RPMI8226 (cell line): Measurements from ENCODE around the gene KIF5B.
"Not testable (repeated sequence)": the region's sequence is repeated elsewhere in the genome, so short reads cannot be mapped to it uniquely, and the experiment has no call there.

Experiments used
- DNase-seq: peaks from one replicate; pipeline ENCODE4 v3.0.0-alpha.2; 2015

The KIF5B gene

DNA sequence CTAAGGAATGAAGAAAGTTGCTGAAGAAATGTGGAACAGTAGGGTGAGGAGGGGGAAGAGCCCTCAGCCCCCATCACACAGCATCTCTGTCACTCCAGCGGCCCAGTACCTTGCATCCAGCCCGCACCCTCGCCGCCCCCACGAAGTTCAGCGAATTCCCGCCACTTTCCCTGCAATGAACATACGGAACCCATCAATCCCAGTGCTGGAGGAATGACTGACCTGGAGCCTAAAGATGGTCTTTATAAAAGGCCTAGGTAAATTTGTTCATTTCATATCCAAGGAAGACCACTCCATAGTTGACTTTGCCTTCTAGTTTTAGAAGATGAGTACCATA is 779 bp upstream of the KIF5B start:
- no peak for DNase-seq

GRCh38 chr10:32055478-32056135 is 618 bp downstream of the KIF5B start:
- peak; percentile 55 for DNase-seq

- peak; percentile 2 for DNase-seq
Observed at GRCh38 chr10:32054094-32054493, 2.1 kb downstream of the KIF5B start.

GRCh38 chr10:32053392-32053791 is 2.8 kb downstream of the KIF5B start:
- DNase-seq = not testable (repeated sequence)

DNA sequence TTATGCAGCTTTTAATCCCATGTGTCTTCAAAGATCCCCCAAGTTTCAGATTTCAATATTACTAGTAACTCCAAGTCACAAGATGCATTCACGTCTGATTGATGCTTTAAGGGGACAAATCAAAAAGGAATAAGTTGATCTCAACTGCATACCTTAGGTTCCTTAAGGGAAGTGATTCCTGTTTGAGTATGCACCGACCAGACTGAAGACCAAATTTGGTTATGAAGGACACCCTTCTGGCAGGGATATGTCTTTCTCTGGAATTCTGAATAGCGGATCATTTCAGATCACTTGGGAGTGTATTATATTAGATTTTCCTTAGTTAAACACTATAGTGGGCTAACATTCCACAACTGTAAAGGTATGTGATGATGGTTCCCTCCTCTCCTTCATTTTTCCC is 4.3 kb downstream of the KIF5B start:
- no peak for DNase-seq

GRCh38 chr10:32050177-32050576 is 6.0 kb downstream of the KIF5B start:
- DNase-seq = no peak

DNA sequence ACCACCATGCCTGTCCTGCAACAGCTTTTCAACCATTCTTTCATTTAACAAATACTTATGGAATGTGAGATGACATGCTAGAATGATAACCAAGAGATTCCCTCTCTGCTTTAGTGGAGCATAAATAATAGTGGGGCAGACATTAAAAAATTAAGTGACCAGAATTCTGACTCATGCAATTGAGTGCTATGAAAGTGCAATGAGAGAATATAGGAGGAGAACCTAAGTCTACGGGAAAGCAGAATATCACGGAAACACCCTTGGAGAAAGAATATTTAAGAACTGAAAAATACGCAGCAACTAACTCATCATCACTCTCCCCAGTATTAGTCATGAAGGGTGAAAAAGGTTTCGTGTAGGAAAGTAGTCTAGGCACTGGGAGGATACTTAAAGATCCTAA is 7.1 kb downstream of the KIF5B start:
- no peak for DNase-seq

GRCh38 chr10:32048282-32048681 is 7.9 kb downstream of the KIF5B start:
- DNase-seq = no peak

DNA sequence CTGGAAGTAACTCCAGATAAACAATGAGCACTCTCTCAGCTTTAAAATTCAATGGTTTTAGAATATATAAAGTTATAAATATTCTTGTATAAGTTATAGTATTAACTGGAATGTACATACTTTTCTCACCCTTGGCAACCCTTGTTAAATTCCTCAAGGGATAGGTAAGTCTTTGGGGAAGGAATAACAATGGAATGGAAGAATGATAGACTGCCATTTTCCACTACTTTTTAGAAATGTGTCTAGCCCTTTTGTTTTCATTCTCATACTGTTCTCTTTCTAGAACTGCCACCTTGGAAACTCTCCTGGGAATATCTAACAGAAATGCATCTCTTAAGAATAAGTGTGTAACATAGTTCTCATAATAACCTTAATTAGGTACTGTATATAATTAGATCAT is 8.3 kb downstream of the KIF5B start:
- DNase-seq = no peak

DNA sequence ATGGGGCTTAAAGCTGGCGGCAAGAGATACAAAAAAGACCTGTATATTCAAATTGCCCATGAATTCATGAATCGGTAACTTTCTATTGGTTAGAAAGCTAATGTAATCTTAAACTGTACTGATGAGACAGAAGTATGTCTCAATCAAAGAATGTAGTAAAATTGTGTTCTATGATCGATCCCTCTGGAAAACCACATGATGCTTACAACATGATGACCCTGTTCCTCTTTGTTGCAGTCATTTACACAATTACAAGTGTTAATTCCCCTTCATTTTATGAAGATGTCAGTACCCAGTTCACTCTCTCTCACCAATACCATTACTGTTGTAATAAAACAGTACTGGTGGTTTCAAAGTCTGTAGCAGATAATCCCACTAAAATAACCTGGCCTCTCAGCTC is 10.1 kb downstream of the KIF5B start:
- no peak for DNase-seq

DNA sequence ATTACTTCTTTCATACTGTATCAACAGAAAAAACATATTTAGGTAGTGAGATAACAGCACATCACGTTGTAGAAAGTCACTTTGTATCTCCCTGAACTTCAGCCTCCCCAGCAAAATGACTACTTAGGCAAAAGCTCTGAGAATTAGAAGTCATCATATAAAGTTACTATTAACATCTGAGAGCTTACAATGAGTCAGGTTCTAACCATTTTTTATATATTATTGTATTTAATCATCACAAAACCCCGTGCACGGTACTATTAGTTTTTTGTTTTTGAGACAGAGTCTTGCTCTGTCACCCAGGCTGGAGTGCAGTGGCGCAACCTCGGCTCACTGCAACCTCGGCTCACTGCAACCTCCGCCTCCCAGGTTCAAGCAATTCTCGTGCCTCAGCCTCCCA is 13.5 kb downstream of the KIF5B start:
- DNase-seq = not testable (repeated sequence)

DNA sequence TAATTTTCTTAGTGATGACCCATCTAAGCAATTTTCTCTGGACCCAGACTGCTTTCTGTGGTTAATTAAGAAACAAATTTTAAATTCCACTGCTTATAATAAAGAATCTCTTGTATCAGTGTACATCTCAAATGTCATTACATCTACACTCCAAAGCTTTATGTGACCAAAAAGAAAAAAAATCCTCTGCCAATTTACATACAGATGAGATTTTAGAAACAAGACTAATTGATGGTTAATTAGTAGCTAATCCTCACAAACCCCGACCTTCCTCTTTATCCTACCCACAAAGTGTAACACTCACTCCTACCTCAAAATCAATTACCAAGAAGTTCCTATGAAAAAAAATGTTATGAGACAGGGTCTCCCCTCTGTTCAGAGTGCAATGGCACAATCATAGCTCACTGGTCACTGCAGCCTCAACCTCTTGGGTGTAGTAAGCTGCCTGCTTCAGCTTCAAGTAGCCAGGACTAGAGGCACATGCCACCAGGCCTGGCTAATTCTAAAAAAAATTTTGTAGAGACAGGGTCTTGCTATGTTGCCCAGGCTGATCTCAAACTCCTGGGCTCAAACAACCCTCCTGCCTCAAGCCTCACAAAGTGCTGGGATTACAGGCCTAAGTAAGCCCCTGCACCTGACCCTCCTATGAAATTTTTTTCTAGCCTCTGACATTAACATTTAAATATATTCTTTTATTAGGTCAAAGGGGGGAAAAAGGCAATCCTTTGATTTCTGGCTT is 14.8 kb downstream of the KIF5B start:
- no peak for DNase-seq

GRCh38 chr10:32039734-32040133 is 16.5 kb downstream of the KIF5B start:
- DNase-seq = no peak

DNA sequence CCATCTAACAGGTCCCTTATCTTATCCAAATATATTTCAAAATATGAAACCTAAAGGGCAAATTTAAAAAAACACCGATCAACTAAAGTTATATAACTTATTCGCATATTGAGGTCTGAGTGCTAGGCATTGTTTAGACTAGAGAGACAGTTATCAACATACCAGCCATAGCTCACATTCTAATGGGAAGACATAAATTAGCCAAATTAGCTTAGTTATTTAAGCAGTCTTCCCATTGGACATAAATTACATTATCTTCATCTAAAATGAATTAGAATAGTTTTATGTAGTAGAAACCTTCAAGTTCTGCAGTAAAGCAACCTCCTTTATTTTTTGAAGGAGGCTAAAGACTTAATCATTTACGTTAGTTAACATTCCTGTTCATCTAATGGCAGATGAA is 17.4 kb downstream of the KIF5B start:
- no peak for DNase-seq

DNA sequence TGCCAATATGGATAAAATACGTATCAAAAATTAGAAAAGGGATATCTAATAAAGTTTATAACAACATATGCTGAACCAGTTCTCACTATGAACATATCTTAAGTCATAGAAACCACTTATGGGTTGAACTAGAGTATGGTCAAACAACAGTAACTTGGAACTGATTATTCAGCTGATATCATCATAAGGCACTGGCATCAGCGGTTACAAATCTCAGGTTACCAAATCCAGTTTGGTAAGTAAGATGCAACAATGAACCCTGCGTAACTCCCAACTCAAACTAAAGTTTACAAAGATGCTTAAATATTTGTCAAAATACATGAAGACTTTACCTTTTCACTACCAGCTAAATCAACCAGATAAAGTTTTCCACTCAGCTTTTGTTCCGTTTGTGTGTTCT is 19.3 kb downstream of the KIF5B start:
- no peak for DNase-seq

DNA sequence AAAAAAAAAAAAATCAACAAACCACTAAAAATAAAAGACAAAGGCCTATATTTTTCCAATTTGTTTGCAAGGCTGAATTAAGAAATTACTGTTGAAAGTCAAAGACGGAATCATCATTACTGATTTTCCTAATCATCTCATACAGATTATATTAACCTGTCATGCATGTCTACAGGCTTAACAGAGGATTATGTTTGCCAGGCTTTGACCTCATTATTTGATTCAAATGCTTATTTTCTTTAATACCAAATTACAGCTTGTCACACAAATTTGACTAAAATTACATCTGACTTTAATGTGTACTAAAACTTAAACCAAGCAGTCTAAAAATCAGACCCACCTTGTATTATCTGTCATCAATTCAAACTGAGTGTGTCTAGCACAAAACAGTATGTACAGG is 21.2 kb downstream of the KIF5B start:
- DNase-seq = no peak

DNA sequence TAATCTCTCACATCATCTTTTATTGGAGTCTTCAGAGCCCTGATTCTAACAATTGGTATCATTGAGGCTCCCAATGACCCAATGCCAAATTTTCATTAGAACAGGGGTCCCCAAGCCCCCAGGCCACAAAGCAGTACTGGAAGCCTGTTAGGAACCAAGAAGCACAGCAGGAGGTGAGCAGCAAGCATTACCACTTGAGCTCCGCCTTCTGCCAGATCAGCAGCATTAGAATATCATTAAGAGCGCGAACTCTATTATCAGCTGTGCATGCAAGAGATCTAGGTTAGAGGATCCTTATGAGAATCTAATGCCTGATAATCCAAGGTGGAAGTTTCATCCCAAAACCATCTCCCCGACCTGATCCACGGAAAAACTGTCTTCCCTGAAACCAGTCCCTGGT is 23.1 kb downstream of the KIF5B start:
- DNase-seq = no peak

DNA sequence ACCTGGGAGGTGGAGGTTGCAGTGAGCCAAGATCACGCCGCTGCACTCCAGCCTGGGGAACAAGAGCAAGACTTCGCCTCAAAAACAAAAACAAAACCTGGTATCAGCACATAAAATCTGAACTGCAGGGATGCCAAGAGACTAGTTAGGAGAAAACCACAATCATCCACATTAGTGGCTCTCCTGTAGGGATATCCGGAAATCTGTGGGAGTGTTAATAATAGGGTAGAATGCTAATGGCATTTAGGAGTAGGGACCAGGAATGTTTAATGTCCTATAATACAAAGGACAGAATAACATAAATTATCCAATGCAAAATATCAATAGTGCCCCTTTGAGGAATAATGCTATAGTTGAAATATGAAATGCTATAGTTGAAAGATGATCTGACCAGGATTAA is 24.3 kb downstream of the KIF5B start:
- DNase-seq = no peak

- no peak for DNase-seq
Observed at GRCh38 chr10:32031424-32031823, 24.8 kb downstream of the KIF5B start.

DNA sequence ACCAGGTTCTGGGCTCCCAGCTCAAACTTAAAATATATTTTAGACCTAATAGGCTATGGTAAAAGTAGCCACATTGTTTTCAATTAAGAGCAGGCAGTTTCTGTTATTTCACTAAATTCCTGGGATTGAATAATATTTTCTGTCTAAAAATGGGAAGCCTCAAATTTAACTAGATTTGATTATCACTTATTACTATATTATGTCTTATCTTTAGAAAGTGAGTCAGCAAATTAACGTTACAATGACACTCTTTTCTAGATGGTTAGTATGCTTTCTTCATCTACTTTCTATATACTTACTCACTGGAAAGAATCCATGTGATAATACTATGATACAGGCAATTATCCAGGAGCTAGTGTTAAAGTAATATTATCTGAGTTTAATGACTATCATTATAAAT is 27.5 kb downstream of the KIF5B start:
- DNase-seq = no peak

GRCh38 chr10:32023264-32023663 is 33.0 kb downstream of the KIF5B start:
- no peak for DNase-seq

DNA sequence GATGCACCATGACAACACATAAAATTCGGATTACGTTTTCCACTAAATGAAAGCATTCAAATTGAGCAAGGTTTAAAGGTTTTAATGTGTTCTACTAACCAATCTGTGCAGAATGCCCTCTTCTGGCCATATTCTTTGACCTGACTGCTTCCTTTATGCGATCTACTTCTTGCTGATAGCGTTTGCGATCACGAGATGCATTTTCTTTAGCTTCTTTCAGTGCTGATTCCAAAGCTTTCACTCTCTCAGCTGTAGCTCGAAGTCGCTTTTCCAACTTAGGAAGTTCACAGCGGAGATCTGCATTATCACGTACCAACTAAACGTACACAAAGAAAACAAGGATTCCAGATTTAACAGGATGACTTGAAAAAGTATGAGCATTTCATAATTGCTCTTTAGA is 39.2 kb downstream of the KIF5B start:
- no peak for DNase-seq

DNA sequence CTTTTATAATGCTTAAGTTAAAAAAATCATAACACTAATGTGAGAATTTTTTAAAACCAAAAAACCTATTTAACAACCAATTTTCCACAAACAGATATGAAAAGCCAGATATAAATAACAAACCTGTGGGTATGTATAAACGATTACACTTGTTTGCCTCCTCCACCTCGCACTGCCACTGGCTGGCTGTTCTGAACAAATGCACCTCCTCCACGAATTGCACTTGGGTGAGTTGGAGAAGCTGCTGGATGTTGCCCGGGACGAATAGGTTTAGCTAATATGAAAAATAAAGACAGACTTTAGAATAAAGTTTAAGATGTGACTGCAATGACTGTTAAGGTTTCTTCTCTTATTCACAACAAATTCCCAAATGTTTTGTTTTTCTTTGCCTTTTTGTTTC is 40.8 kb downstream of the KIF5B start:
- DNase-seq = no peak

GRCh38 chr10:32007026-32007425 is 49.2 kb downstream of the KIF5B start:
- no peak for DNase-seq

- DNase-seq = peak; percentile 51
Observed at GRCh38 chr10:32005050-32005449, 51.2 kb downstream of the KIF5B start.
